Measurements from ENCODE around the gene ITGA5.

DNA sequence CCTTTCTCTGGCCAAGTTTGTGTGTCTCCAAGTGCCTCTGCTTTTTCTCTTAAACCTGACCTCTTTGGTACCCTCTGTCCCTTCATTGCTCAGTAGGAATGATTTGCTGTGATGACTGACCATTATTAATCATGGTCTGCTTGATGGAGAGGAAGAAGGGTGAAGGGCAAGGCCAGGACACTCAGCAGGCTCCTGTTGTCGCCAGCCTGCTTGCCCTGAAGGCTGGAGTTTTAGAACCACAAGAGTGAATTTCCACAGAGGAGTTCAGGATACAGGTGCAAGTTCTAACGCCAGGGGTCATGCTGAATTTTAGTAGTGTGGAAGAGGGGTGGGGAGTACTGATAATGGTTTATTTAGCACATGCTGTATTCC lies 2.8 kb upstream of the ITGA5 start:
- TF ChIP-seq, protein P1, sequence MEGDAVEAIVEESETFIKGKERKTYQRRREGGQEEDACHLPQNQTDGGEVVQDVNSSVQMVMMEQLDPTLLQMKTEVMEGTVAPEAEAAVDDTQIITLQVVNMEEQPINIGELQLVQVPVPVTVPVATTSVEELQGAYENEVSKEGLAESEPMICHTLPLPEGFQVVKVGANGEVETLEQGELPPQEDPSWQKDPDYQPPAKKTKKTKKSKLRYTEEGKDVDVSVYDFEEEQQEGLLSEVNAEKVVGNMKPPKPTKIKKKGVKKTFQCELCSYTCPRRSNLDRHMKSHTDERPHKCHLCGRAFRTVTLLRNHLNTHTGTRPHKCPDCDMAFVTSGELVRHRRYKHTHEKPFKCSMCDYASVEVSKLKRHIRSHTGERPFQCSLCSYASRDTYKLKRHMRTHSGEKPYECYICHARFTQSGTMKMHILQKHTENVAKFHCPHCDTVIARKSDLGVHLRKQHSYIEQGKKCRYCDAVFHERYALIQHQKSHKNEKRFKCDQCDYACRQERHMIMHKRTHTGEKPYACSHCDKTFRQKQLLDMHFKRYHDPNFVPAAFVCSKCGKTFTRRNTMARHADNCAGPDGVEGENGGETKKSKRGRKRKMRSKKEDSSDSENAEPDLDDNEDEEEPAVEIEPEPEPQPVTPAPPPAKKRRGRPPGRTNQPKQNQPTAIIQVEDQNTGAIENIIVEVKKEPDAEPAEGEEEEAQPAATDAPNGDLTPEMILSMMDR (IDR thresholded peaks at IDR 0.05): no peak
- TF ChIP-seq, protein P2, sequence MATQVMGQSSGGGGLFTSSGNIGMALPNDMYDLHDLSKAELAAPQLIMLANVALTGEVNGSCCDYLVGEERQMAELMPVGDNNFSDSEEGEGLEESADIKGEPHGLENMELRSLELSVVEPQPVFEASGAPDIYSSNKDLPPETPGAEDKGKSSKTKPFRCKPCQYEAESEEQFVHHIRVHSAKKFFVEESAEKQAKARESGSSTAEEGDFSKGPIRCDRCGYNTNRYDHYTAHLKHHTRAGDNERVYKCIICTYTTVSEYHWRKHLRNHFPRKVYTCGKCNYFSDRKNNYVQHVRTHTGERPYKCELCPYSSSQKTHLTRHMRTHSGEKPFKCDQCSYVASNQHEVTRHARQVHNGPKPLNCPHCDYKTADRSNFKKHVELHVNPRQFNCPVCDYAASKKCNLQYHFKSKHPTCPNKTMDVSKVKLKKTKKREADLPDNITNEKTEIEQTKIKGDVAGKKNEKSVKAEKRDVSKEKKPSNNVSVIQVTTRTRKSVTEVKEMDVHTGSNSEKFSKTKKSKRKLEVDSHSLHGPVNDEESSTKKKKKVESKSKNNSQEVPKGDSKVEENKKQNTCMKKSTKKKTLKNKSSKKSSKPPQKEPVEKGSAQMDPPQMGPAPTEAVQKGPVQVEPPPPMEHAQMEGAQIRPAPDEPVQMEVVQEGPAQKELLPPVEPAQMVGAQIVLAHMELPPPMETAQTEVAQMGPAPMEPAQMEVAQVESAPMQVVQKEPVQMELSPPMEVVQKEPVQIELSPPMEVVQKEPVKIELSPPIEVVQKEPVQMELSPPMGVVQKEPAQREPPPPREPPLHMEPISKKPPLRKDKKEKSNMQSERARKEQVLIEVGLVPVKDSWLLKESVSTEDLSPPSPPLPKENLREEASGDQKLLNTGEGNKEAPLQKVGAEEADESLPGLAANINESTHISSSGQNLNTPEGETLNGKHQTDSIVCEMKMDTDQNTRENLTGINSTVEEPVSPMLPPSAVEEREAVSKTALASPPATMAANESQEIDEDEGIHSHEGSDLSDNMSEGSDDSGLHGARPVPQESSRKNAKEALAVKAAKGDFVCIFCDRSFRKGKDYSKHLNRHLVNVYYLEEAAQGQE (IDR thresholded peaks at IDR 0.05; ENCODE audit: insufficient read depth in 1 of 2, low read depth in 2 of 2, low read length in 1 of 2): no peak
- TF ChIP-seq POLR2AphosphoS5 (IDR thresholded peaks at IDR 0.05; ENCODE audit: low read depth, low read length) (no peak), SIN3A (IDR thresholded peaks at IDR 0.05; ENCODE audit: borderline replicate concordance, insufficient read depth, low read depth, low read length) (no peak)

All from Panc1 (cell line).